Measurements from ENCODE around the gene DPM2.

DPM2 gene

DNA sequence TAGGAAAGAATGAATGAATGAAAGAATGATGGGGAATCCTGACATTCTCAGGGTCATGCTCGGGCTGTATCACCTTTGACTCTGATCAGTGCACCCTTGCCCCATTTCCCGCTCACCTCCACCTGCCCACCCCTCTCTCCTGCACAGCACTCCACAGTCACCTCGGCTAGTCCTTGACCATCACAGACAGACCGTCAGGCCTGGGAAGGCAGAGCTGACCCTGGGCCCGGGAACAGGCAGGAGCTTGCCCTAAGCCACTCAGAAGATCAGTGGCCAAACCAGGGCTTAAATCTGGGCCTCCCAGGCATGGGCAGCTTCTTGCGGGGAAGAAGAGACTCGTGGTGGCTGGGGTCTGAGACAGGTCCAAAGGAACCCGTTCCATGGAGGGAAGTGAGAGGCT, 41.8 kb downstream of the DPM2 start:
- H3K4me3 ChIP-seq (replicated peaks; ENCODE audit: low read depth, low read length), result no peak overlapping the region
- DNase-seq (ENCODE audit: extremely low read depth, low read depth), result no peak
- TF ChIP-seq, protein P1, sequence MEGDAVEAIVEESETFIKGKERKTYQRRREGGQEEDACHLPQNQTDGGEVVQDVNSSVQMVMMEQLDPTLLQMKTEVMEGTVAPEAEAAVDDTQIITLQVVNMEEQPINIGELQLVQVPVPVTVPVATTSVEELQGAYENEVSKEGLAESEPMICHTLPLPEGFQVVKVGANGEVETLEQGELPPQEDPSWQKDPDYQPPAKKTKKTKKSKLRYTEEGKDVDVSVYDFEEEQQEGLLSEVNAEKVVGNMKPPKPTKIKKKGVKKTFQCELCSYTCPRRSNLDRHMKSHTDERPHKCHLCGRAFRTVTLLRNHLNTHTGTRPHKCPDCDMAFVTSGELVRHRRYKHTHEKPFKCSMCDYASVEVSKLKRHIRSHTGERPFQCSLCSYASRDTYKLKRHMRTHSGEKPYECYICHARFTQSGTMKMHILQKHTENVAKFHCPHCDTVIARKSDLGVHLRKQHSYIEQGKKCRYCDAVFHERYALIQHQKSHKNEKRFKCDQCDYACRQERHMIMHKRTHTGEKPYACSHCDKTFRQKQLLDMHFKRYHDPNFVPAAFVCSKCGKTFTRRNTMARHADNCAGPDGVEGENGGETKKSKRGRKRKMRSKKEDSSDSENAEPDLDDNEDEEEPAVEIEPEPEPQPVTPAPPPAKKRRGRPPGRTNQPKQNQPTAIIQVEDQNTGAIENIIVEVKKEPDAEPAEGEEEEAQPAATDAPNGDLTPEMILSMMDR (IDR thresholded peaks at IDR 0.05; ENCODE audit: low read depth, low read length, missing control alignments), result no peak

DNA sequence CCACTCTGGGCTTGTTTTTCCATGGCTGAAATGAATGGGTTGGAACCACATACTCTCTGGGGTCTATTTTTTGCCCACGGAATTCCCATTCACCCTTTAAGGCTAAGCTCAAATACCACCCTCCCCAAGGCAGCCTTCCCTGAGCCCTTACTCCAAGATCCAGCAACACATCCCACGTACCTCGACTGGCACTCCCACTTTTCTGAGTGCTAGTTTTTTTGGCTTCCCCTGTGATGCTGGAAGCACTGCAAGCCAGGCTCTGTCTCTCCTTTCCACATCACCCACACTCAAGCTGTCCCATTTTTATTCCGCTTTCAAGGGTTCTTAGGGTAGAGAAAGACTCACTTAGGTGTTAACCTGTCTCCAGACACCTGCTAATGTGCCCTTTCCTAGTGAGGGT, 44.3 kb downstream of the DPM2 start:
- DNase-seq (ENCODE audit: extremely low read depth, low read depth), result no peak
- TF ChIP-seq, protein P1 (IDR thresholded peaks at IDR 0.05; ENCODE audit: low read depth, low read length, missing control alignments), result no peak
- no peak overlapping the region for H3K4me3 ChIP-seq (replicated peaks; ENCODE audit: low read depth, low read length)

DNA sequence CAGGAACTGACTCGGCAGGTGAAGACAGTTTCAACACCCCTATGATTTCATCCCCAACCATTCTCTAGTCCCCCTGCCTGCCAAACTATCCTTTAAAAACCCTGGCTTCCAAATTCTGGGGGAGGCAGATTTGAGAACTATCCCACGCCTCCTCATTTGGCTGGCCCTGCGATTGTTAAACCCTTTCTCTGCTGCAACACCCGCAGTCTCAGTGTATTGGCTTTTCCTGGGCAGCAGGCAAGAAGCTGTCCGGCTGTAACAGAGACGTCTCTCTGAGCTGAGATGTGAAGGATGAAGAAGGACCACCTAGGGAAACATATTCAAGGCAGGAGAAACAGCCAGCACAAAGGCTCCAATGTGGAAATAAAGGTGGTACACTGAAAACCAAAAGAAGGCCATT, 44.8 kb downstream of the DPM2 start:
- TF ChIP-seq, protein P1 (IDR thresholded peaks at IDR 0.05; ENCODE audit: low read depth, low read length, missing control alignments), result no peak
- no peak overlapping the region for H3K4me3 ChIP-seq (replicated peaks; ENCODE audit: low read depth, low read length)
- DNase-seq (ENCODE audit: extremely low read depth, low read depth), result no peak

DNA sequence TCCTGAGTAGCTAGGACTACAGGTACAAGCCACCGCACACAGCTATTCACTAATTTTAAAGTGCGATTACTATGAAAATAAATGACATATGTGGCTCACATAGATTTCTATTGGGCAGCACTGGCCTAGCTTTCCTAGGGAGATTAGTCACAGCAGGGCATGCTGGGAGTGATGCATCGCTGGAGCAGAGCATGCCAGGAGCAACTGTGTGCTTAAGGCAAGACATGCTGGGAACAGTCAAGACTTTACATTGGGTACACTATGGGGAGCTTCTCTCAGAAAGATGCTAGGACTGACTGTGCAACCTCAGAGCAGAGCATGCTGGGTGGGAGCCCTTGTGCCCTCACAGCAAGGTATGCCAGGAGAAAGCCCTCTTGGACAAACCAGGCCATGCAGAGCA, 47.6 kb downstream of the DPM2 start:
- TF ChIP-seq, protein P1 (IDR thresholded peaks at IDR 0.05; ENCODE audit: low read depth, low read length, missing control alignments), result no peak
- no peak overlapping the region for H3K4me3 ChIP-seq (replicated peaks; ENCODE audit: low read depth, low read length)
- no peak for DNase-seq (ENCODE audit: extremely low read depth, low read depth)

DNA sequence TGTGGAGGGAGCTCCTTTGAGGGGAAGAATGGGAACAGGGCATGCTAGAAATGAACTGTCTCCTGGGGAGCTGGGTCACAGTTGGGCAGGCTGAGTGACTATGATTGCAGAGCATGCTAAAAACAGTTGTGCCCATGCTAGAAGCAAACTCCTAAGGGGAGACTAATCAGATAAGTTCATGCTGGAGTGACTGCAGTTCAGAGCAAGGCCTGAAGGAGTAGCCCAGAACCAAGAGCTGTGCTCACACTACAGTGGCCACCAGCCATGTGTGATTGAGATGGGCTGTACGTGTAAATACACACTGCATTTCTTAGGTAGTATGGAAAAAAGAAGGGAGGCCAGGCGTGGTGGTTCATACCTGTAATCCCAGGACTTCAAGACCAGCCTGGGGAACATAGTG, 49.9 kb downstream of the DPM2 start:
- no peak overlapping the region for H3K4me3 ChIP-seq (replicated peaks; ENCODE audit: low read depth, low read length)
- TF ChIP-seq, protein P1 (IDR thresholded peaks at IDR 0.05; ENCODE audit: low read depth, low read length, missing control alignments), result no peak
- DNase-seq (ENCODE audit: extremely low read depth, low read depth), result no peak

DNA sequence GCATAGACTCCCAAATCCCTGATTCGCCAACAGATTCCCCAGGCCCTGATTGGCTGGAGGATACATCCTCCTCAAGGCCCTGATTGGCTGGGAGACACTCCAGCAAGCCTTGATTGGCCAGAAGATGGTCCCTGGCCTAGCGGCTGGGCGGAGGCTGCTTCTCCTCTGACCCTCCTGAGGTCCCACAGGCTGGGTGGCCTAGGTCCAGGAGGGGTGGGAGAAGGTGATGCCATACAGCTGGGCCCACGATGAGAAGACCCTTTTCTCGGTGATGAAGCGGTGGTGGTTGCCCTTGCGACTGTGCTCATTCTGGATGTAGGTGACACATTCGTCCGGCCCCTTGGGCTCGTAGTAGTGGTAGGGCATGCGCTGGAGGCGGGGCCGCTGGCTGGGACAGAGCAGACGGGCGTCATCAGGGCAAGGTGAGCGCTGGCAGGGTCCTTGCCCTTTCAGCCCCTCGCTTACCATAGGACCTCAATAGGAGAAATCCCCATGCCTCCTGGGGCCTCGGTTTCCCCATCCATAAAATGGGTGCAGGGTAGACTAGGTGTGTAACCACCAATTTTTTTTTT, 51.2 kb downstream of the DPM2 start:
- no peak for DNase-seq (ENCODE audit: extremely low read depth, low read depth)
- TF ChIP-seq, protein P1 (IDR thresholded peaks at IDR 0.05; ENCODE audit: low read depth, low read length, missing control alignments), result no peak
- H3K4me3 ChIP-seq (replicated peaks; ENCODE audit: low read depth, low read length), result no peak overlapping the region

Measured in HFF-Myc (cell line).